GM21723 (cell line): ENCODE data around the gene CUX1.

Experiments used
- ATAC-seq: cut with Tn5 transposase; IDR thresholded peaks from one replicate; pipeline ENCODE4 v1.9.1; 2021; ENCODE audit warnings: mild to moderate bottlenecking, moderate library complexity; ENCODE audit not compliant: unreplicated experiment

The CUX1 gene, protein sequence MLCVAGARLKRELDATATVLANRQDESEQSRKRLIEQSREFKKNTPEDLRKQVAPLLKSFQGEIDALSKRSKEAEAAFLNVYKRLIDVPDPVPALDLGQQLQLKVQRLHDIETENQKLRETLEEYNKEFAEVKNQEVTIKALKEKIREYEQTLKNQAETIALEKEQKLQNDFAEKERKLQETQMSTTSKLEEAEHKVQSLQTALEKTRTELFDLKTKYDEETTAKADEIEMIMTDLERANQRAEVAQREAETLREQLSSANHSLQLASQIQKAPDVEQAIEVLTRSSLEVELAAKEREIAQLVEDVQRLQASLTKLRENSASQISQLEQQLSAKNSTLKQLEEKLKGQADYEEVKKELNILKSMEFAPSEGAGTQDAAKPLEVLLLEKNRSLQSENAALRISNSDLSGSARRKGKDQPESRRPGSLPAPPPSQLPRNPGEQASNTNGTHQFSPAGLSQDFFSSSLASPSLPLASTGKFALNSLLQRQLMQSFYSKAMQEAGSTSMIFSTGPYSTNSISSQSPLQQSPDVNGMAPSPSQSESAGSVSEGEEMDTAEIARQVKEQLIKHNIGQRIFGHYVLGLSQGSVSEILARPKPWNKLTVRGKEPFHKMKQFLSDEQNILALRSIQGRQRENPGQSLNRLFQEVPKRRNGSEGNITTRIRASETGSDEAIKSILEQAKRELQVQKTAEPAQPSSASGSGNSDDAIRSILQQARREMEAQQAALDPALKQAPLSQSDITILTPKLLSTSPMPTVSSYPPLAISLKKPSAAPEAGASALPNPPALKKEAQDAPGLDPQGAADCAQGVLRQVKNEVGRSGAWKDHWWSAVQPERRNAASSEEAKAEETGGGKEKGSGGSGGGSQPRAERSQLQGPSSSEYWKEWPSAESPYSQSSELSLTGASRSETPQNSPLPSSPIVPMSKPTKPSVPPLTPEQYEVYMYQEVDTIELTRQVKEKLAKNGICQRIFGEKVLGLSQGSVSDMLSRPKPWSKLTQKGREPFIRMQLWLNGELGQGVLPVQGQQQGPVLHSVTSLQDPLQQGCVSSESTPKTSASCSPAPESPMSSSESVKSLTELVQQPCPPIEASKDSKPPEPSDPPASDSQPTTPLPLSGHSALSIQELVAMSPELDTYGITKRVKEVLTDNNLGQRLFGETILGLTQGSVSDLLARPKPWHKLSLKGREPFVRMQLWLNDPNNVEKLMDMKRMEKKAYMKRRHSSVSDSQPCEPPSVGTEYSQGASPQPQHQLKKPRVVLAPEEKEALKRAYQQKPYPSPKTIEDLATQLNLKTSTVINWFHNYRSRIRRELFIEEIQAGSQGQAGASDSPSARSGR (N-terminal part only)

DNA sequence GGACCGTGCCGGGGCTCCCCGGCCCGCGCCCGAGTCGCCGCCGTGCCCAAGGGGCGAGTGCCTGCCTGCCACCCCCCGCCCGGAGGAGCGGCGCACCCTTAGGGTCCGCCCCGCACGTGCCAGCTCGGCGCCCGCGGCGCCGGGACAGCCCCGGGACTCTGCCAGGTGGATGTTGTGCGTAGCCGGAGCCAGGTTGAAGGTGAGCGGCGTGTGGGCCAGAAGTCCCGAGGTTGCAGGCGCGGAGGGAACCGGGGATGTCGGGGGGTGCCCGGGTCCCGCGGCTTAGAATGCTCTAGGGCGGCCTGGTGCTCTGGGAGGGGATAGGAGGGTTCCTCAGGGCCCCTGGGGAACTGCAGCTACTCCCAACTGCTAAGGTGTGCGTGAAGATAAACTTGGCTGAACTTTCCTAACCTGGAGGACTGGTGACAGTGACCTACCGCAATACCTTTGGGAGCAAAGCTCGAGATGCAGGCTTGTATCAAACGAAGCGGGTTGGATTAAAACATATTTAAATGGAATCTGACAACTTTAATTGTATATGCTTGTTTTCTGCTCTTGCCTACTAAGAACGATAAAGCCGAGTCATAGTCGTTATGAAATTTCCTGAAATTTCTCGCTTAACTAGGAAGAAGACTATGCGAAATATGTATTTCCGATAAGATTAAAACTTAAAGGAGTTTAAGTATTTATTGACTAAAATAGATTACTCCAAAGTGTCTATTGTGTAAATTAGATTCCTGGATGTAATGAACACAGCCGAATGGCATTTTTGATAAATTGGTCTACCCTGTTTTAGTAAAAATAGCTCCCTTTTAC, at the start of gene CUX1:
TSS of gene CUX1 (plus strand) at position 156 of the 816 bp plus-strand sequence. CDS start at position 170, 14 bp downstream.
- no peak for ATAC-seq

DNA sequence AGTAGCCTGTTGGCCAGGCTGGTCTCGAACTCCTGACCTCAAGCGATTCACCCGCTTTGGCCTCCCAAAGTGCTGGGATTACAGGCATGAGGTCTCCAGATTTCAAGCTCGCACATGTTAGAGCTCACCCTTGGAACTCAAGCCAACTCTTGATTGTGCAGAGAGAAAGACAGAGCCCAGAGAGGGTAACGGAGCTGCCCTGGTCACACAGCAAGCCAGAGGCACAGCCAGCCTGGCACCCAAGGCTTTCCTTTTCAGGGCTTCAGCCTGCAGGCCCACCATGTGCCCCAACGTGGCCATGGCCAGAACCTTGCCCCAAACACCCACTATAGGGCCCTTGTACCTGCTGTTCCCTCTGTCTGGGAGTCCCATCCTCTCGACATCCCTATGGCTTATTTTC, 49.1 kb upstream of the CUX1 start:
- ATAC-seq: no peak

DNA sequence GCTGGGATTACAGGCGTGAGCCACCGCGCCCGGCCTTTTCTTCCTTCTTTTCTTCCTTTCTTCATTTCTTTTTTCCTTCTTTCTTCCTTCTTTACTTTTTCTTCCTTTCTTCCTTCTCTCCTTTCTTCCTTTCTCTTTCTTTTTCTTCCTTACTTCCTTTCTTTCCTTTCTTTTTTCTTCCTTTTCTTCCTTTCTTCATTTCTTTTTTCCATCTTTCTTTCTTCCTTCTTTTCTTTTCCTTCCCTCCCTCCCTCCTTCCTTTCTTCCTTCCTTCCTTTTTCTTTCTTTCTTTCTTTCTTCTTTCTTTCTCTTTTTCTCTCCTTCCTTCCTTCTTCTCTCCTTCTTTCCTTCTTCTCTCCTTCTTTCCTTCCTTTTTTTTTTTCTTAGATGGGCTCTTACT, 47.0 kb upstream of the CUX1 start:
- no peak for ATAC-seq

DNA sequence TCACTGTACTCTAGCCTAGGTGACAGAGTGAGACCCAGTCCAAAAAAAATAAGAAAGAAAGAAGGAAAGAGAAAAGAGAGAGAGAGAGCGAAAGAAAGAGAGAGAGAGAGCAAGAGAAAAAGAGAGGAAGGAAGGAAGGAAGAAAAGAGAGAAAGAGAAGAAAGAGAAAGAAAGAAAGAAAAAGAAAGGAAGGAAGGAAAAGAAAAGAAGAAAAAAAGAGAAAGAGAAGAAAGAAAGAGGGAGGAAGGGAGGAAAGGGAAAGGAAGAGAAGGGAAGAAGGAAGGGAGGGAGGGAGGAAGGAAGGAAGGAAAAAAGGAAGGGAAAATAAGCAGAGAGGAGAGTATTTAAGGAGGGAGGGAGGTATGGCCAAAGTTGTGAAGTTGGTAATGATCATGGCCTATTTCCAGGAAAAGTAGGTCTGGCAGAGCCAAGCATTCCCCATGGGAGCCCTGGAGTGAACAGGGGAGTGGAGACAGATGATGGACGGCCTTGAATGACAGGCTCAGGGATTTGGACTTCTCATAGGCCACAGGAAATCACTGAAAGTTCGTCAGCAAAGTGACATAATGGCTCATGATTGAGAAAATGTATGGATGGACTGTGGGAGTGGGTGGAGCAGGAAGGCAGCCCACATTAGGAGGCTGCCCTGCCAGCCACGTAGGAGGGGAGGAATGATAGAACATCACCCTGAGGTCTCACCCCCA, 44.8 kb upstream of the CUX1 start:
- no peak for ATAC-seq

DNA sequence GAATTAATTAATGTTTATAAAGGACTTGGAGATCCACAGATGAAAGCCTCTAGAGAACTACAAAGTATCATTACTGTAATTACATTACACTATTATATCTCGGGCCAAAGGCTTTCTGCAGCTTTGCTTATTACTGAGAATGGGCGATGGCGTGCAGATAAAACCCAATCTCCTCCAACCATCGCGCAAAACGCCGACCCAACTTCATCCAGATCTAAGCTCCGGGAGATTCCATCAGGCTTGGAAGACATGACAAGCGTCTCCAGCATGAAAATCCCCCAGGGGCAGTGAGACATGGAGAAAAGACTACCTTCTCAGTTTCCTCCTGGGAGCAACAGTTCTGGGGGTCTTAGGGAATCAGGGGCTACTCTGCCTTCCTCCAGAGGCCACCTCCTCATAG, 42.2 kb upstream of the CUX1 start:
- no peak for ATAC-seq

DNA sequence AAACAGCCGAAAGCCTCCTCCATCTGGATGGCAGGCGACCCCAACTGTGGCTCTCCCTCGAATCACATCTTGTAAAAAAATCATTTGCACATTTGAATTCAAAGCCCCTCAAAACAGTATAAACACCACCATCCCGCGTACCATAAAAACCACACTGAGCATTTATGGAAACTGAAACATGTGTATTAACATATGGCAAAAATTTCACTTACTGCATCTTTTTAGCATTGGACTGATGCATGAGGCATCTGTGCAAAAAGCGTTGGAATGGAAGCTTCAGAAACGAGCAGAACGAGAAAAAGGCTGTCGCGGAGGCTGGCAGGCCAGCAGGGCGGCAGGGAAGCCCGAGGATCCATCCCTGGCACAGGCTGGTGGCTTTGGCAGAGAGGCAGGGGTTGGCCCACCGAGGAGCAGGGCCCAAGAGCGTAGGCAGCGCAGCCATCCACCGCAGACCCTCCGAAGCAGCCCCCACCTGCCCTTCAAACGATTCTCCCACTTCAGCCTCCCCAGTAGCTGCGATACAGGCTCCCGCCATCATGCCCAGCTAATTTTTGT, 39.3 kb upstream of the CUX1 start:
- no peak for ATAC-seq

DNA sequence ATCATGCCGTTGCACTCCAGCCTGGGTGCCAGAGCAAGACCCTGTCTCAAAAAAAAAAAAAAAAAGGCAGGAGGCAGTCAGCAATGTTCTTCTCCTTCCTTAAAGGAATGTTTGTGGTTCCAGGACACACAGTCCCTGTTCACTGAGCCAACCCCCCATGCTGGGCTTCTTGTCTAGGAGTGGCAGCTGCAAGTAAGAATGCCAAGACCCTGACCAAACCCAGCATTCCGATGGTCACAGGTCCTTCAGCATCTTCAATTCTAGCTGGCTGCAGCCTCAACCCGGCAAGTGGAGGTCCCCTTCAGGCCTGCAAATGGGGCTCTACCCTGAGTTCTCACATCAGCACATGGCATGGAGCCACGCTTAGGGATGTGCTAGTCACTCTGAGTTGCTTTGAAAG, 38.2 kb upstream of the CUX1 start:
- ATAC-seq: no peak

DNA sequence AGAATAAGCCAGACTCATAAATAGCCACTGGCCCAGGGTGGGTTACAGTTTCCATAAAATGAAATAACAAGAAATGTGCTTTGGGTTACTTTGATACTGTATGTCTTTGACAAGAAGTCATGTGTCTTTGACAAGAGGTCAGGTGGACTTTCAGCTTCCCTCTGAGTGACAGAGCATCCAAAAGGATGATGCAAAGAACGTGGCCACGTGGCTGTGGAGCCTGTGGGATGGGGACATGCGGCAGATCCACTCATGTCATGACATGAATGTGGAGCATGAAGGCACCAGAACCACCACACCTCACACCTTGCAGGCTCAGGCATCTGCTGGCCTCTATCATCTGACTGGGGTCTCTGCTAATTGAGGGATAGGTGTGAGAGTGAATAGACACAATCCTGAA, 37.1 kb upstream of the CUX1 start:
- no peak for ATAC-seq

DNA sequence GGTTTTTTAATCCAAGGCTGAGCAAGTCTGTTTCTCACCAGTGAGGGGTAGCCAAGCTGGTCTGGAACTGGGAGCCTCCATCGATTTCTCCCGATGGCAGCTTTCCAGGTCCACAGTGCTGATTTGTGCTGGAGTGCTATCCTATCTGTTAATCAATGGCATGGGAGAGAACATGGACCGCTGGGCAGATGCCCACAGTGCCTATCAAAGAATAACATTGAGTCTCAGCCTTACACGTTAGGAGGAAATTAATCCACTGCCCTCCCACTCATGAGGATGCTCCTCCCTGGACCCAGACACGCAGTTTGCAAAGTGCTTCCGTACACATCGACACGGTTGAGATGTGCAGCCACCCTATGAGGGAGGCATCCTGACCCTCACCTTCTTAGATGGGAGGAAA, 36.0 kb upstream of the CUX1 start:
- ATAC-seq: no peak

DNA sequence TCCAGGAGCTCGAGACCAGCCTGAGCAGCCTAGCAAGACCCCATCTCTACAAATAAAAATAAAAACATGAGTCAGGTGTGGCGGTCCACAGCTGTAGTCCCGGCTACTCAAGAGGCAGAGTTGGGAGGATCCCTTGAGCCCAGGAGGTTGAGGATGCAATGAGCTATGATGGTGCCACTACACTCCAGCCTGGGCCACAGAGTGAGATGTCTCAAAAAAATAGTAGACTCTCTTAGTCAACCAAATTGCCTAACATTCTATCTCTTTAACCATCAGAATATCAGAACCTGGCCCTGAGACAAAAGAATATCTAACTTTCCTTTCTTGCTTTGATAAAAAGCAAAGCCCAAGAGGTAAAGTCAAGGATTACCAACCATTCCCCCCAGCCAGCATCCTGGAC, 35.0 kb upstream of the CUX1 start:
- ATAC-seq: no peak

DNA sequence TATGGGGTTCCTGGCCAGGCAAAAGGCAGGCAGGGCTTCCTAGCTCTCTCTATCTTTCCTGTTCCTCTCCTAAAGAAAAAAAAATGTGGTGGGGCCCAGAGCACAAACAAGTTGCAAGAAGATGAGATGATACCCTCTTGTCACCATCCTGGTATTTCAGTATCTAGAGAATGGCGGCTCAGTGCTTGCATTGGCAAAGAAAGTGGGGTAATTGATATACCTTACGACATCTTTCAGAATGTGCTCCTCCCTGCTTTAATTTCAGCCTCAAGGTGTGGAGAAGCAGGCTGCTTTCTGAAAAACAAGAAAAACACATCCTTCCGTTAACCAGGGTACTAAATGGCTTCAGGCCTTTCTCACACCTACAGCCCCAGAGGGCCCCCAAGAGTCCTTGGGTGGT, 34.5 kb upstream of the CUX1 start:
- ATAC-seq: no peak

DNA sequence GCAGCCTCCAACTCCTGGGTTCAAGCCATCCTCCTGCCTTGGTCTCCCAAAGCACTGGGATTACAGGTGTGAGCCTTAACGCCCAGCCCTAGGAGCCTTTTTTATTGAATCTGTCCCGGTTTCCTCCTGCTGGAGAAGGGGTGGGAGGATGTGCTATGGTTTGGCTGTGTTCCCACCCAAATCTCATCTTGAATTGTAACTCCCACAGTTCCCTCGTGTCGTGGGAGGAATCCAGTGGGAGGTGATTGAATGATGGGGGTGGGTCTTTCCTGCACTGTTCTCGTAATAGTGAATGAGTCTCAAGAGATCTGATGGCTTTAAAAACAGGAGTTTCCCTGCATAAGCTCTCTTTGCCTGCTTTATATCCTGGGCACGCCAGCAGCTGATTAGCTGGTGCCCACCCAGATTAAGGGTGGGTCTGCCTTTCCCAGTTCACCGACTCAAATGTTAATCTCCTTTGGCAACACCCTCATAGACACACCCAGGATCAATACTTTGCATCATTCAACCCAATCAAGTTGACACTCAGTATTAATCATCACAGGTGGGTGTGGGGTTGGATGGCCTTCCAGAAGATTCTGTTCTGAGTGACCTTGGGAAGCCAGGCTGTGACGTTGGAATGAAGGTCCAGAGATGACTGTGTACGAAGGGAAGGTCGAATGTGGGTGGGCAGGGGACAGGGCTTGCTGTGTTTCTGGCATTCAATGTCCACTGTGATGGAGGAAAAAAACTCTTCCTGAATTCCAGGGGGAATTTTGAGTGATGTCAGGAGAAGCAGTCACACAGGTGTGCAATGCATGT, 33.8 kb upstream of the CUX1 start:
- ATAC-seq: no peak

DNA sequence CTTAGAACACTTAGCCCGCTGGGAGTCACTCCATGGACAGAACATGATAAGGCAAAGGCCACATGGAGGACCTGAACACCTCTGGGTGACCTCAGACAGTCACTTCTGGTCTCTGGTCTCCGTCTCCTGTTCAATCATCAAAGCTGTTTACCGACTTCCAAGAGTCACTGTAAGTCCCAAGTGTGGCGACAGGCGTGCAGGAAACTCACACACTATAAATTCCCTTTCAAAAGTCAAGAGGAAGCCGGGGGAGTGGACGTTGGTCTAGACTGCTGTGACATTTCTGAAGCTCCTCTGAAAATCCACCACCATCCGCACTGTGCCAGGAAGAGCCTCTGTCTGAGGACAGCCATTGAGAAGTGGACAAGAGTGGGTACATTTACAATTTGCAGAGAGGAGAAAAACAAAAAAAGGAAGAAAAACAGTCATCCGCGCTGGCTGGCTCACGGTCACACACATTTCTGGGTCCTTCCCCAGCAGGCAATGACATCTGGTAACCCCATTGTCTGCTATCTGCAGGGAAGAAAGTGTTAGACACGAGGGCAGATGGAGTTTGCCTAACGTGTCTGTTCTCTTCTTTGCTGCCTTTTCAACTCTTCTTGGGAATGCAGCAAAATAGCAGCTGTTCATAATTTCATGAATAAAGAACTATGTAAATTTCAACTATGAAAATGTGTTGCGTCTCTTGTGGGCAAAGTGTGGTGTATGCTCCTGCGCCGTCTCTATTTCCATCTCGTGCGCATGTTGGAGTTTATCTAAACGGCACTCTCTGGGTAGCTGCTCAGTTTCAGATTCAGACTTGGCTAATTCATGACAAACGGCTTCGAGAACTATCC, 32.9 kb upstream of the CUX1 start:
- no peak for ATAC-seq

DNA sequence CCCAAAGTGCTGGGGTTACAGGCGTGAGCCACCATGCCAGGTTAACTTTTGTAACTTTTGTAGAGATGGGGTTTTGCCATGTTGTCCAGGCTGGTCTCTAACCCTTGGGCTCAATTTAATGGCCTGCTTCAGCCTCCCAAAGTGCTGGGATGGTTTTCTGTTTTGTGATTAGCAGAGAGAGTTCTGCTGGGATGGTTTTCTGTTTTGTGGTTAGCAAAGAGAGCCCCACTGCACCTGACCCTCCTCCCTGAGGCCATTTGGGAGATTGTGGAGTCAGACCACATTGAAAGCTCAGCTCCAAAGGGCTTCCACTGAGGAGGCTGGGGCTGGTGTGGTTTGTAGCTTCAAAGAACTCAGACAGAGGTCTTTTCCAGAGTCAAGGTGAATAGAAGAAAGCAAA, 29.6 kb upstream of the CUX1 start:
- no peak for ATAC-seq

DNA sequence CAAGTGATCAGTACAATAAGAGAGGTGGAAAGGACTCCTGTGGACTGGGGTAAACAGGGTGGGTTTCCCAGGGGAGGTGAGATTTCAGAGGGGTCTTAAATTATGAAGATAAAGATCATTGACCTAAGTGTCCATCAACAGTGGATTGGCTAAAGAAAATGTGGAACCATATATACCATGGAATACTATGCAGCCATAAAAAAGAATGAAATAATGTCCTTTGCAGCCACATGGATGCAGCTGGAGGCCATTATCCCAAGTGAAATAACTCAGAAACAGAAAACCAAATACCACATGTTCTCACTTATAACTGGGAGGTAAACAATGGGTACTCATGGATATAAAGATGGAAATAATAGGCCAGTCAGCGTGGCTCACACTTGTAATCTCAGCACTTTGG, 28.9 kb upstream of the CUX1 start:
- no peak for ATAC-seq

DNA sequence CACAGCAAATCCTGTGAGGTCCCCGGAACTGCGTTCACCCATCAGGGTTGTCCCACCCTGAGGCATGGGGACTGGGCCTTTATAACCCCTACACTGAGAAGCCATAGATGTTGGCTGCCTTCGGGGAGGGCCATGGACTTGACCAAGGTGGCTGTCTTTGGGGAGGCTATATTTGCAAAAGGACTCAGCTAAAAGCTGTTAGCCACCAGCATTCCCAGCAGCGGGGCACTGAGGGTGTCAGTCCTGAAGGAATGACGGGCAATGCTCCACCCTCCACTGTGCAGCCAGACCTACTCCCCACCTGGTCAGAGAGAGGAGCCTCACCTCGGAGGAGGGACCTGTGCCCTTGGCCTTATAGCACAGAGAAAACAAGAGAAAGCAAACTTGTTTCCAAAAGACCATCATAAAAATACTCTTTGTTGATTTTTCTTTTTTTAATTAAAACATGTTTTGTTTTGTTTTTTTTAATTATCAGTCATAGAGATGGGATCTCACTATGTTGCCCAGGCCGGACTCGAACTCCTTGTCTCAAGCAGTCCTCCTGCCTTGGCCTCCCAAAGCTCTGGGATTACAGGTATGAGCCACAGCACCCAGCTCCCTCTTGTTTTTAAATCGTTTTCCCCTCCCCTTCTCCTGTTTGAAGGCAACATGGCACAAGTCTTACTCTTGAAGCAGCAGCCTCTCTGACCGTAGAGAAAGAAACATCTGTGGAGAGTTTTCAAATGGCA, 26.7 kb upstream of the CUX1 start:
- ATAC-seq: no peak

DNA sequence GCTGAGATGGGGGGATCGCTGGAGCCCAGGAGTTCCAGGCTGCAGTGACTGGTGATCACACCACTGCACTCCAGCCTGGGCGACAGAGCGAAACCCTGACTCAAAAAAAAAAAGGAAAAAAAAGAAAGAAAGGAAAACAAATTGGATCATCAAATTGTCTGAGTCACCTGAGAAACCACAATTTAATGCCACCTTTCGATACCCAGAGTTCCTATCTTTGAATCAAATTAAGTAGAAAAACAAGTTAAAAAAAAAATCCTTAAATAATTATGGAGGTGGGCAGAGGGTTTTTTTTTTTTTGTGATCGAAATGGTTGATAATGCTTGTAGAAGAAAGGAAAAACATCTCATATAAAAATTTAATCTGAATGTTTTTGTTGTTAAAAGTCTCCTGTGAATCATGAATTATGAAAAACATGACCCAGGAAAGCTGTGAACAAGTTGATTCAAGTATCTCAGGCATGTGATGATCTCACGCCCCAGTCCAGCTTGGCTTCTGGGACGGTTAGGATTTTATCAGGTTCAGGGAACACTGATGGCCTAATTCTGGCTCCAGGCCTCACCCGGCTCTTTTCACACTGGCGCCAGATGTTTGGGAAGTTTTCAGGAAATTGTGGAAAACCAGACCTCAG, 25.3 kb upstream of the CUX1 start:
- ATAC-seq: no peak
